GM12878 (cell line): ENCODE measurements around the gene C5. TPM values are rescaled to one million over a fixed set of nuclear protein-coding genes. Genes with fewer than 3 reads are reported as not detected.

Experiments
- CHD4 ChIP-seq: fragments of 200-600 bp; sonication (generic); IDR thresholded peaks from 2 replicates; pipeline ENCODE4 v1.6.1; 2016; ENCODE audit warnings: mild to moderate bottlenecking
- EP300 ChIP-seq, 2 experiments: fragments of 150-350 bp in 1 of 2; IDR thresholded peaks; 2 replicates each; pipeline ENCODE4 v1.6.1; 2011 to 2012; ENCODE audit warnings: low read depth in 2 of 2, low read length in 2 of 2, borderline replicate concordance in 1 of 2, improper control_type of control experiment in 1 of 2, inconsistent platforms in 1 of 2; ENCODE audit not compliant: control insufficient read depth in 1 of 2
- ESRRA ChIP-seq: IDR thresholded peaks from 2 replicates; pipeline ENCODE4 v1.6.1; 2012; ENCODE audit warnings: mild to moderate bottlenecking, low read length, improper control_type of control experiment
- EZH2 ChIP-seq: IDR thresholded peaks from 2 replicates; pipeline ENCODE4 v1.6.1; 2012; ENCODE audit warnings: low read depth, mild to moderate bottlenecking, control low read depth, inconsistent platforms, low read length, borderline replicate concordance; ENCODE audit not compliant: control insufficient read depth
- FOXM1 ChIP-seq: IDR thresholded peaks from 2 replicates; pipeline ENCODE4 v1.6.1; 2012; ENCODE audit warnings: low read depth, mild to moderate bottlenecking, inconsistent platforms, low read length, moderate library complexity
- IRF4 ChIP-seq: IDR thresholded peaks from 2 replicates; pipeline ENCODE4 v1.6.1; 2011; ENCODE audit warnings: low read depth, low read length
- JUND ChIP-seq: IDR thresholded peaks from 2 replicates; pipeline ENCODE4 v1.6.1; 2012; ENCODE audit warnings: low read depth, mild to moderate bottlenecking, low read length, improper control_type of control experiment, moderate library complexity
- MEF2A ChIP-seq: IDR thresholded peaks from 2 replicates; pipeline ENCODE4 v1.6.1; 2011; ENCODE audit warnings: low read depth, mild to moderate bottlenecking, low read length, moderate library complexity; ENCODE audit not compliant: insufficient read depth
- MLLT1 ChIP-seq: fragments of 450-650 bp; IDR thresholded peaks from 2 replicates; pipeline ENCODE4 v1.6.1; 2016; ENCODE audit warnings: mild to moderate bottlenecking
- MTA3 ChIP-seq: IDR thresholded peaks from 2 replicates; pipeline ENCODE4 v1.6.1; 2012; ENCODE audit warnings: low read length, inconsistent platforms, borderline replicate concordance
- NKRF ChIP-seq: fragments of 450-650 bp; conservative IDR thresholded peaks from 2 replicates; pipeline ENCODE4 v1.6.1; 2017; ENCODE audit warnings: mild to moderate bottlenecking, moderate library complexity
- NR2C2 ChIP-seq: IDR thresholded peaks from 2 replicates; pipeline ENCODE4 v1.6.1; 2011; ENCODE audit warnings: borderline replicate concordance, low read depth; ENCODE audit not compliant: control insufficient read depth, insufficient read length
- NR2F1 ChIP-seq: fragments of 450-650 bp; conservative IDR thresholded peaks from 2 replicates; pipeline ENCODE4 v1.6.1; 2017; ENCODE audit warnings: mild to moderate bottlenecking
- PAX5 ChIP-seq: IDR thresholded peaks from 2 replicates; pipeline ENCODE4 v1.6.1; 2011; ENCODE audit warnings: low read depth, low read length, borderline replicate concordance
- POLR2AphosphoS2 ChIP-seq: IDR thresholded peaks from 2 replicates; pipeline ENCODE4 v1.6.1; 2011; ENCODE audit warnings: low read depth, mild to moderate bottlenecking, low read length, improper control_type of control experiment, moderate library complexity
- RAD51 ChIP-seq: fragments of 450-650 bp; IDR thresholded peaks from 2 replicates; pipeline ENCODE4 v1.6.1; 2016; ENCODE audit warnings: moderate library complexity, mild to moderate bottlenecking, inconsistent platforms
- RB1 ChIP-seq: fragments of 450-650 bp; formaldehyde crosslinking; IDR thresholded peaks from 2 replicates; pipeline ENCODE4 v1.6.1; 2017; ENCODE audit warnings: mild to moderate bottlenecking, borderline replicate concordance
- RCOR1 ChIP-seq: conservative IDR thresholded peaks from 2 replicates; pipeline ENCODE4 v1.6.1; 2012; ENCODE audit warnings: low read depth, low read length, improper control_type of control experiment
- SREBF2 ChIP-seq: IDR thresholded peaks from 2 replicates; pipeline ENCODE4 v1.6.1; 2012; ENCODE audit warnings: mild to moderate bottlenecking, low read length
- SRF ChIP-seq, 2 experiments: IDR thresholded peaks; 2 replicates each; pipeline ENCODE4 v1.6.1; 2011; ENCODE audit warnings: low read depth in 2 of 2, low read length in 2 of 2, mild to moderate bottlenecking in 1 of 2, moderate library complexity in 1 of 2
- STAT3 ChIP-seq: IDR thresholded peaks from 2 replicates; pipeline ENCODE4 v1.6.1; 2011; ENCODE audit warnings: low read depth, low read length, improper control_type of control experiment
- YBX1 ChIP-seq: fragments of 450-650 bp; IDR thresholded peaks from 2 replicates; pipeline ENCODE4 v1.6.1; 2016; ENCODE audit warnings: antibody characterized with exemption
- ZBTB4 ChIP-seq: fragments of 450-650 bp; formaldehyde crosslinking; IDR thresholded peaks from 2 replicates; pipeline ENCODE4 v1.4.0; 2022; ENCODE audit warnings: mild to moderate bottlenecking, moderate library complexity
- ZNF207 ChIP-seq: fragments of 450-650 bp; IDR thresholded peaks from 2 replicates; pipeline ENCODE4 v1.6.1; 2014; ENCODE audit warnings: antibody characterized with exemption, mild to moderate bottlenecking, borderline replicate concordance
- ZSCAN29 ChIP-seq: fragments of 450-650 bp; IDR thresholded peaks from 2 replicates; pipeline ENCODE4 v1.6.1; 2017; ENCODE audit warnings: mild to moderate bottlenecking, moderate library complexity
- polyA plus RNA-seq, 11 experiments: library from polyadenylated mRNA; depleted of rRNA in 4 of 11; unstranded in 6 of 11; stranded (reverse) in 5 of 11; fragments of >200 nt; fragmentation: Nextera tagmentation in 4 of 11; fragmentation: Illumina TruSeq in 1 of 11; extraction: Ambion mirVana in 4 of 11; extraction: Trizol in 1 of 11; gene quantifications; 1 replicate in 1 of 11; 2 replicates in 10 of 11; pipeline versions ENCODE4 v1.2.1 to v1.2.3, GENCODE V29; 2011 to 2016; ENCODE audit warnings: inconsistent platforms in 2 of 11, missing spikeins in 2 of 11, low read depth in 1 of 11
- total RNA-seq, 4 experiments: library from RNA; depleted of rRNA in 3 of 4; stranded (reverse); fragments of >200 nt in 3 of 4; fragmentation: Illumina TruSeq in 1 of 4; extraction: Trizol in 1 of 4; gene quantifications; 2 replicates each; pipeline versions ENCODE4 v1.2.1 to v1.2.3, GENCODE V29; 2013 to 2021

C5 gene
- total and polyA plus RNA-seq, 10 of the 15 experiments (the other 5 are each of a cell fraction or from before 2014, with no cell fraction given), result 0.39 to 2.2 (median 1.2) TPM

- TF ChIP-seq NKRF (no peak), ZSCAN29 (no peak), RB1 (no peak), MLLT1 (peak; percentile 56), CHD4 (no peak), JUND (peak; percentile 75), POLR2AphosphoS2 (no peak; the same call in 1 of the 2 replicates), ESRRA (no peak), ZBTB4 (no peak; the same call in 1 of the 2 replicates), MEF2A (peak; percentile 98), NR2C2 (no peak), IRF4 (peak; percentile 58), ZNF207 (no peak), RCOR1 (0 out of 2 replicates have a peak, but pooled peaks have one; percentile 60), SRF (IDR thresholded peaks at IDR 0.05; ENCODE audit: low read depth in 2 of 2, low read length in 2 of 2) (no peak), MTA3 (no peak), YBX1 (no peak), EZH2 (no peak), NR2F1 (peak; percentile 85), RAD51 (peak; percentile 16), FOXM1 (no peak), STAT3 (peak; percentile 34; the same call in 1 of the 2 replicates), PAX5 (peak; percentile 89; the same call in 1 of the 2 replicates), EP300 (IDR thresholded peaks at IDR 0.05; ENCODE audit: borderline replicate concordance in 1 of 2, control insufficient read depth in 1 of 2, low read depth in 2 of 2, low read length in 2 of 2) (peak; percentile 74 to 87; a peak in 3 of 4 replicates), SREBF2 (no peak)
These were observed 118.6 kb downstream of the C5 start (continued) for GRCh38 chr9:120931231-120932085.
